Pons (tissue), 1 donor: ENCODE results near the gene NELL1.

Experiments used
- DNase-seq: peaks from one replicate; pipeline ENCODE4 v3.0.0-alpha.2; 2016; ENCODE audit warnings: low spot score

NELL1 gene

GRCh38 chr11:20874358-20874757, 205.0 kb downstream of the NELL1 start:
- DNase-seq: no peak

DNA sequence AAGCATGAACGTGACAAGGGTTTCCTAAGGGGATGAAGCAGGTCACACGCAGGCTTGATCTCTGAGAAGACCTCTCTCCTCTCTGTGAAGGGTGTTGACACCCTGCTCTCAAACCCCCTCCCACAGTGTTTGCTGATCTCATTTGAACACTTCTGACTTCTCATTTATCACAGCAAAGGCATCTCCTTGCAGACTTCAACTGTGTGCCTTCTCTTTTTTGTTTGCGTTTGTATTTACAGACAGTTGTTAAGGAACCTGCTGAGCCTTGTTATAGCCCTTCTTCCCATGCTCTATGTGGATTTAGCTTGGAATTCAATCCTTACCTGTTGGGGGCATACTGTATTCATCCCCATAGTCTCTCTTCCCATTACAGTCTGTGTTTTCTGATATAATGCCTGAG, 206.5 kb downstream of the NELL1 start:
- DNase-seq: no peak

DNA sequence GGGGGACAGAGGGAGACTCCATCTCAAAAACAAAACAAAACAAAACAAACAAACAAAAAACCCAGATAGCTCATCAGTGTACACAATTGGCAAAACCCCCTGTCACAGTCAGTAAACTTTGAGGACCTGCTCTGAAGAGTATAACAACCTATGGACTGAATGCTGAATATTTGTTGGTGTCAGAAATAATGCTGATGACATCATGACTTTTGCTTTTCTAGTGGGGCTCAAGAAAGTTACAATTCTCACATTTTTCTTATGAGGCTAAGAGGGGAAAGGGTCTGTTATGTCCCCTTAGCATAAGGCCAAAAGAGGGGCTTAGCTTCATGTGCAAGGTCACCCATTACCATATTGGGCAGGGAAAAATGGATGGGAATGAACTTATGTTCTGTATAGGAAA, 207.4 kb downstream of the NELL1 start:
- DNase-seq: no peak

DNA sequence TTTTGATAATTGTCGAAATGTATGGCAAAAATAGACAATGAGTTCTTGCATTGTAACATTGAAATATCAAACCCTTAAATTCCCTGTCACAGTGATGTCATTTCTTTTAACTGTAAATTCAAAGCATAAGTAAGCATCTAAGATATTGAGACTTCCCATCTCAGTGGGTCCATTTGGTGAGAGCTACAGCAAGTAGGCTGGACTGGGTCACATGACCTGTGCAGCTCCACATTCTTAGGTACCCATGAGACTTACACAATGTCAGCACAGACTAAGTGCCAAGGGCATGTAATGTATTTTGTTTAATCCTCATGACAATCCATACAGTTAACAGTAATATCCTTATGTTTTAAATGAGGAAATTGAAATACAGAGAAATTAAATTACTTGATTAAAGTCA, 210.7 kb downstream of the NELL1 start:
- no peak for DNase-seq

- no peak for DNase-seq
Observed at GRCh38 chr11:20881328-20882079, 212.1 kb downstream of the NELL1 start.

- no peak for DNase-seq
Observed at GRCh38 chr11:20887137-20887536, 217.8 kb downstream of the NELL1 start.

DNA sequence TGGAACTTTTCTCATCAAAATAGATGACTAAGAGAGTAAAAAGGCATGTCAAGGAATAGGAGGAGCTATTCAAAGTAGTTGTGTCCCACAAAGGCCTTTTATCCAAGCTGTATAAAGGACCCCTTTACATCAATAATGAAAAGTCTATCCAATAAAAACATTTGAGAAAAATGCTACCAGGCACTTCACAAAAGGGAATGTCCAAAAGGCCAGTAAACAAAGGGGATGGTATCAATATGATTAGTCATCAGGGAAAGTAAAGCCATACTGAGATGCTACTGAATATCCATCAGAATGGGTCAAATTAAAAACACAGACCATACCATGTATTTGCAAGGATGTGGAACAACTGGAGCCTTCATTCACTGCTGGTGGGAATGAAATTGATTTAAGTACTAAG, 224.9 kb downstream of the NELL1 start:
- DNase-seq: peak; percentile 42

DNA sequence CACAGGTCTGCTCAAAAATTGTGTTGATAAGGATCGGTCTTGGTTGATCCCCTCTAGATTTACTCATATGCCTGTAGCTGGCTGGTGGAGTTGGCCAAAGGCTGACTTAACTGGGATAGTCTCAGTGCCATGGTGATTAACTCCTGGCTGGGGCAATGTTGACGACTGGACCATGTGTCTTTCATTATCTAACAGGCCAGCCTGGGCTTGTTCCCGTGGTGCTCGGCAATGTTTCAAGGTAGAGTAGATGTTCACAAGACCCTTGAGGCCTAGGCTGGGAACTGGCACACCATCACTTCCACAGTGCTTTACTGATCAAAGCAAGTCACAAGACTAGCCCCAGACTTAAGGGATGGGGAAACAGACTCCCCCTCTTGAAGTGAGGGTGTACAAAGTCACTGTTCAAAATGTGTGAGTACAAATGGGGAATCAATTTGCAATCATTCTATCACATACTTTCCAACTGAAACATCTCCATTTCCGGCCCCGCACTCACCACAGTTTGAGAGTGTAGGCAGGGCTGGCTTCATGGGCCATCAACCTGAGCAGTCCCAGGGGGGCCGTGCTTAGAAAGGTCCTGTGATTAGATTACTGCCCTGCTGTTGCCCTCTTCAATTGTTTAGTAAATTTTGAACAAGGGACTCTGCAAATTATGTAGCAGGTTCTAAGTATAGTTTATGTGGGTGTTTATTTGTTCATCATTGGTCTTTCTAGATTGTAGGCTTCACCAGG, 240.8 kb downstream of the NELL1 start:
- no peak for DNase-seq

DNA sequence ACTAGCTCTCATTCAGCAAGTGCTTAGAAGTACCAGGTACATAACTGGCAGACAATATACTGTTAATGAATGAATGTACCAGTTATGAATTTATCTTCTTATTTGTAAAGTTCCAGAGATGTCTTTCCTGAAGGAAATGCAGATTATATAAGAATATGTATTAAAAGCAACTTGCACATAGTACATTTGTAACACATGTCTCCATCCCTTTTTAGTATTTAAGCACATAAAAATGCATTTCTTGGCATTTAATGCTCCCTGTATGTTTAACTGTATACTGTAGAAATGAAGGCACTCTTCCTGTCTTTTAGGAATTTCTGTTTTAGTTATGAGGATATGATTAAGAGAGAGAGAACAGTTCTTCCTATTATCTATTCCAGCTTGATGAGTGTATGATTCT, 241.3 kb downstream of the NELL1 start:
- no peak for DNase-seq

- no peak for DNase-seq
Observed at GRCh38 chr11:20912065-20912821, 242.9 kb downstream of the NELL1 start.

- no peak for DNase-seq
Observed at GRCh38 chr11:20912922-20913512, 243.6 kb downstream of the NELL1 start.

DNA sequence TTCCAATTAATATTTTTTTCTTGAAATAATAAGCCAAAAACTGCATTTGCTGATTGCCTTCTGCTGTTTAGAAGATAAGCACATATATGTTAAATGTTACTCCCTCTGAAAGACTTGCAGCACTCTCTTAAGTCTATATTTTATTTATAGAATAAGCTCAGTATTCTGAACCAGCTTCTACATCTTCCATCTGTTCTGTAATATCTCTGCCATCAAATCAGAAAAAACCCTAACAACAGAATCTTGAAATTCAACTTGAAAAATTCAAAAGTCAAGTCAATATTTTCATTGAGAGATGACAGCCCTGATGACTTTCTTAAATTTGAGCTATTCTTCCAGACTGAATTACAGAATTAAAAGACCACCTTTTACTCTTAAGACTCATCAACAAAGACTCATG, 247.9 kb downstream of the NELL1 start:
- no peak for DNase-seq

GRCh38 chr11:20926799-20927540, 257.6 kb downstream of the NELL1 start:
- DNase-seq: no peak

- DNase-seq: no peak
Observed at GRCh38 chr11:20931029-20931428, 261.6 kb downstream of the NELL1 start.

DNA sequence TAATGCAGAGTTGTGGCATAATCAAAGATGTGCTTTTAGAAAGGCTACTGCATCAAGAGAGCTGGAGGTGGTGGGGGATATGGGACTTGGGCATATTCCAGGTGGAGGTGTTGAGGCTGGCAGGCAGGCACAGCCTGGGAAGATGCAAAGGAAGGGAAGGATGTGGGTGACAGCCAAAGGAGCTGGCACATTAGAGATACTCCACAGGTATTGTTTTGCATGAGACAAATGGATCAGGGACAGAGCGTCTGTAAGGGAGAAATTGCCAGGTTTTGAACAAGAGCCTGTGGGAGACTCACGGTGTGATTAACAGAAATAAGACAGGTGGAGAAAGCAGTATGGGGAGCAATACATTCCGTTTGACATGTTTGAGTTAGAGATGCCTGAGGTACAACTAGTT, 263.7 kb downstream of the NELL1 start:
- peak; percentile 9 for DNase-seq

DNA sequence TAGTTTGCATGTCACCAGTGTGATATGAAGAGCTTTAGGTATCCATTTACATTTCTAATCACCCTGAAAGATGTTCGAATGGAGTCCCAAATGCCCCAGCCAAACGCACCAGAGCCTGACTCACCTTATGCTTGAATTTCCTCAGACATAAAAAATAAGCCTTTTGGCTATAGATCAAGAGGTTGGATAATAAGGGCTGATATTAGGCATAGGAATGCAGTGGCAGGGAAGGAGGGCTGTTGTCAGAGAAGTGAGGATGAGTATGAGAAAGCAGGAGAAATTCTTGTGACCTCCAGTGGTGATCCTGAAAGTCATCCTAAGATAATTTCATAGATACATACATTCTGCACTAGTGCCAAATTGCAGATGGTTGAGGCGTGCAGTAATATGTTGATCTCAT, 264.6 kb downstream of the NELL1 start:
- no peak for DNase-seq

DNA sequence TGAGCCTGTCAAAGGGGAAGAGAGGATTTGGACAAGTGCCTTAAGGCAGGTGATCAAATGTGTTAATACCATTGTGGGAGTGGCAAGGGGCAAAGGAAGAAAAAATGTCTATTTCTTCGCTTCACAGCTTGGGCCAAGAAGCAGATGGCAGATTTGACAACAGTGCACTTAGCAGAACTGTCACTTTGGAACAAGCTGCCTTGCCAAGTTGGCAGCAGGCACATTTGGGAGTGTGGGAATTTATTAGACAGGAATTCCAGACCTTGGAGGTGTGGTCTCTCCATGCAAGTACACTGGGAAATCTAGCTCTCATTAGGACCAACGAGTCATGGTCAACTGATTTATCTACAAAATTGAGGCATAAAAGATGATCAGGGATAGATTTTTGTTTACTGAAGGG, 265.1 kb downstream of the NELL1 start:
- DNase-seq: peak; percentile 11

GRCh38 chr11:20937826-20938225, 268.4 kb downstream of the NELL1 start:
- no peak for DNase-seq

- DNase-seq: no peak
Observed at GRCh38 chr11:20949585-20949984, 280.2 kb downstream of the NELL1 start.

- no peak for DNase-seq
Observed at GRCh38 chr11:20962581-20962980, 293.2 kb downstream of the NELL1 start.

DNA sequence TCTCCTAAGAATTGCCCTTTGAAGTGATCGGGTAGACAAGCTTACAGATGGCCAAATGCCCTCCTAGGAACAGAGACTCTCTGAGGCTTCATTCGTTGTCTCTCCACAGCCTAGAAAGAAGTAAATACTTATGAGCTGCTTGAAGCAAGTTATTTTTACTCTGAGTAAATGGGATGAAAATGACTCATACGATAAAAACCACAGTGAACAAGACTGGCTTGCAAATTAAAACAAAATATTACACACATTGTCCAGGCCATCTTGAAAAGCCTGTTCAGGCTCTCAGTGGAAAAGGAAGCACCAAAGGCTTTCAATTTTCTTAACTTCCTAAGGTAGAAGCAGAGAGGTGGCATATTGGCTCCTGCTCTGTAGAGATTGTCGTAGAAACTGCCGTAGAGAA, 294.2 kb downstream of the NELL1 start:
- peak; percentile 7 for DNase-seq

DNA sequence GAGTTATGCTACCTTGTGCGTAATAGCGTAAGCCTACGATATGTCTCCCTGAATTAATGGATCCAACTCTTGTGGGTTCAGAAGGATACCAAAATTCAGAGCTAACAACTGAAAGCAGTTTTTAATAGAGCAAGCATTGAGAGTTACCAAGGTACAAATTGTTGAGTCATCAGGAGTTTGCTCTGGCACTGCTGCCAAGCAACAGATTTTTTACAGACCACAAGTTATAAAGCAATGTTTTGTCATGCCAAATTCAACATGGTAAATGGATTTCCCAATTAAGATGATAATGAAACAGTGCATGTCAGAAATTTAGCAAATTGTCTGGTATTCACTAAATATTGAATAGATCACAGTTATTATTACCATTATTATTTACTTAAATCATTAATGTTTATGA, 295.6 kb downstream of the NELL1 start:
- no peak for DNase-seq
